RKO (cell line): ENCODE results near the gene UVRAG.
"Not testable (repeated sequence)": the region's sequence is repeated elsewhere in the genome, so short reads cannot be mapped to it uniquely, and the experiment has no call there.

Experiments used
- DNase-seq: peaks from one replicate; pipeline ENCODE4 v3.0.0-alpha.2; 2016; ENCODE audit warnings: low spot score

The UVRAG gene

GRCh38 chr11:75924966-75925784, 110.2 kb downstream of the UVRAG start:
- no peak for DNase-seq

GRCh38 chr11:75925785-75926164, 110.8 kb downstream of the UVRAG start:
- no peak for DNase-seq

- DNase-seq, result no peak
Observed at GRCh38 chr11:75929706-75930105, 114.7 kb downstream of the UVRAG start.

- DNase-seq, result no peak
Observed at GRCh38 chr11:75930534-75930933, 115.5 kb downstream of the UVRAG start.

GRCh38 chr11:75931124-75931523, 116.1 kb downstream of the UVRAG start:
- peak; percentile 13 for DNase-seq

GRCh38 chr11:75933736-75934135, 118.7 kb downstream of the UVRAG start:
- DNase-seq, result not testable (repeated sequence)

- DNase-seq, result no peak
Observed at GRCh38 chr11:75934851-75935250, 119.8 kb downstream of the UVRAG start.

GRCh38 chr11:75938543-75938942, 123.5 kb downstream of the UVRAG start:
- DNase-seq, result no peak

- DNase-seq, result no peak
Observed at GRCh38 chr11:75939516-75939915, 124.5 kb downstream of the UVRAG start.

GRCh38 chr11:75939992-75940391, 125.0 kb downstream of the UVRAG start:
- no peak for DNase-seq

- DNase-seq, result no peak
Observed at GRCh38 chr11:75940911-75941310, 125.9 kb downstream of the UVRAG start.

GRCh38 chr11:75944515-75944914, 129.5 kb downstream of the UVRAG start:
- no peak for DNase-seq

GRCh38 chr11:75945446-75945845, 130.4 kb downstream of the UVRAG start:
- DNase-seq, result no peak

GRCh38 chr11:75945947-75946346, 130.9 kb downstream of the UVRAG start:
- DNase-seq, result no peak

- no peak for DNase-seq
Observed at GRCh38 chr11:75946531-75947530, 131.8 kb downstream of the UVRAG start.

- no peak for DNase-seq
Observed at GRCh38 chr11:75949023-75949672, 134.1 kb downstream of the UVRAG start.

- DNase-seq, result no peak
Observed at GRCh38 chr11:75950141-75950540, 135.1 kb downstream of the UVRAG start.

GRCh38 chr11:75954039-75954438, 139.0 kb downstream of the UVRAG start:
- no peak for DNase-seq

GRCh38 chr11:75955443-75955842, 140.4 kb downstream of the UVRAG start:
- DNase-seq, result no peak

GRCh38 chr11:75959540-75959939, 144.5 kb downstream of the UVRAG start:
- no peak for DNase-seq

- no peak for DNase-seq
Observed at GRCh38 chr11:75964071-75964470, 149.1 kb downstream of the UVRAG start.

- peak; percentile 33 for DNase-seq
Observed at GRCh38 chr11:75966537-75967287, 151.7 kb downstream of the UVRAG start.
